H9 (cell line): Measurements from ENCODE around the gene ADI1. TPM values are rescaled to one million over a fixed set of nuclear protein-coding genes. Genes with fewer than 3 reads are reported as not detected.

Experiments used
- DNase-seq: peaks from one replicate; pipeline ENCODE4 v3.0.0-alpha.2; 2017
- H2AFZ ChIP-seq: one replicate; pipeline ENCODE4 v1.6.1; 2013; ENCODE audit warnings: mild to moderate bottlenecking, low read length, control low read depth, moderate library complexity
- H2AK5ac ChIP-seq: 2 replicates; pipeline ENCODE4 v1.6.1; 2013; ENCODE audit warnings: low read length, control low read depth, mixed read lengths; ENCODE audit not compliant: insufficient read length
- H2BK120ac ChIP-seq: one replicate; pipeline ENCODE4 v1.6.1; 2013; ENCODE audit warnings: low read depth, mild to moderate bottlenecking, low read length, control low read depth, inconsistent platforms; ENCODE audit not compliant: poor library complexity, severe bottlenecking
- H2BK12ac ChIP-seq: 2 replicates; pipeline ENCODE4 v1.6.1; 2013; ENCODE audit warnings: low read length, control low read depth, mixed read lengths, low read depth; ENCODE audit not compliant: insufficient read length
- H2BK15ac ChIP-seq: 2 replicates; pipeline ENCODE4 v1.6.1; 2013; ENCODE audit warnings: low read depth, low read length, control low read depth
- H2BK20ac ChIP-seq: one replicate; pipeline ENCODE4 v1.6.1; 2013; ENCODE audit warnings: low read depth, mild to moderate bottlenecking, low read length, control low read depth, inconsistent platforms; ENCODE audit not compliant: poor library complexity, severe bottlenecking
- H2BK5ac ChIP-seq: 2 replicates; pipeline ENCODE4 v1.6.1; 2013; ENCODE audit warnings: low read length, control low read depth, mixed read lengths; ENCODE audit not compliant: insufficient read length
- H3K14ac ChIP-seq: 2 replicates; pipeline ENCODE4 v1.6.1; 2013; ENCODE audit warnings: low read length, control low read depth; ENCODE audit not compliant: insufficient read depth
- H3K18ac ChIP-seq: 2 replicates; pipeline ENCODE4 v1.6.1; 2013; ENCODE audit warnings: low read depth, mild to moderate bottlenecking, mixed read lengths, low read length, control low read depth; ENCODE audit not compliant: insufficient read length
- H3K23ac ChIP-seq: 2 replicates; pipeline ENCODE4 v1.6.1; 2013; ENCODE audit warnings: low read length, control low read depth, mixed read lengths, low read depth; ENCODE audit not compliant: insufficient read length
- H3K23me2 ChIP-seq: 2 replicates; pipeline ENCODE4 v1.6.1; 2013; ENCODE audit warnings: low read depth, mild to moderate bottlenecking, mixed read lengths, low read length, control low read depth; ENCODE audit not compliant: insufficient read length, poor library complexity, severe bottlenecking
- H3K27ac ChIP-seq: 2 replicates; pipeline ENCODE4 v1.5.1; 2013; ENCODE audit warnings: low read length, control low read depth, mixed read lengths, low read depth; ENCODE audit not compliant: insufficient read length
- H3K27me3 ChIP-seq: 2 replicates; pipeline ENCODE4 v1.6.1; 2013; ENCODE audit warnings: low read length, control low read depth, inconsistent platforms; ENCODE audit not compliant: insufficient read depth
- H3K4ac ChIP-seq: 2 replicates; pipeline ENCODE4 v1.6.1; 2013; ENCODE audit warnings: low read depth, mild to moderate bottlenecking, control low read depth, inconsistent platforms, low read length, moderate library complexity
- H3K4me1 ChIP-seq: 2 replicates; pipeline ENCODE4 v1.6.1; 2013; ENCODE audit warnings: low read length, control low read depth, inconsistent platforms; ENCODE audit not compliant: insufficient read depth
- H3K4me2 ChIP-seq: 2 replicates; pipeline ENCODE4 v1.6.1; 2013; ENCODE audit warnings: low read length, control low read depth, mixed read lengths; ENCODE audit not compliant: insufficient read length, insufficient read depth
- H3K56ac ChIP-seq: 2 replicates; pipeline ENCODE4 v1.6.1; 2013; ENCODE audit warnings: low read depth, mild to moderate bottlenecking, mixed read lengths, low read length, control low read depth; ENCODE audit not compliant: insufficient read length
- H3K79me1 ChIP-seq: 2 replicates; pipeline ENCODE4 v1.6.1; 2013; ENCODE audit warnings: low read depth, mild to moderate bottlenecking, moderate library complexity, low read length, control low read depth, inconsistent platforms; ENCODE audit not compliant: insufficient read depth, poor library complexity, severe bottlenecking
- H3K79me2 ChIP-seq: 2 replicates; pipeline ENCODE4 v1.6.1; 2013; ENCODE audit warnings: low read length, control low read depth, inconsistent platforms; ENCODE audit not compliant: insufficient read depth
- H3K9ac ChIP-seq: 2 replicates; pipeline ENCODE4 v1.6.1; 2013; ENCODE audit warnings: low read length, control low read depth, mixed read lengths; ENCODE audit not compliant: insufficient read length; ENCODE audit errors: extremely low read depth
- H3K9me3 ChIP-seq: one replicate; pipeline ENCODE4 v1.6.1; 2013; ENCODE audit warnings: low read depth, low read length, inconsistent platforms; ENCODE audit not compliant: control insufficient read depth
- H3T11ph ChIP-seq: one replicate; pipeline ENCODE4 v1.6.1; 2013; ENCODE audit warnings: mild to moderate bottlenecking, low read length, control low read depth, inconsistent platforms
- H4K20me1 ChIP-seq: one replicate; pipeline ENCODE4 v1.6.1; 2013; ENCODE audit not compliant: control insufficient read depth, insufficient read length, insufficient read depth
- H4K5ac ChIP-seq: 2 replicates; pipeline ENCODE4 v1.6.1; 2013; ENCODE audit warnings: low read depth, mild to moderate bottlenecking, mixed read lengths, low read length, control low read depth; ENCODE audit not compliant: insufficient read length
- H4K8ac ChIP-seq: replicated peaks from 2 replicates; pipeline ENCODE4 v1.6.1; 2013; ENCODE audit warnings: low read length, control low read depth, mixed read lengths, low read depth; ENCODE audit not compliant: insufficient read length
- H4K91ac ChIP-seq: 2 replicates; pipeline ENCODE4 v1.6.1; 2013; ENCODE audit warnings: low read depth, mild to moderate bottlenecking, moderate library complexity, mixed read lengths, low read length, control low read depth; ENCODE audit not compliant: insufficient read length
- H3K27ac Mint-ChIP-seq, 3 experiments: 2 replicates in 2 of 3; 3 replicates in 1 of 3; pipeline ENCODE4 v1.8.0; 2020 to 2021; ENCODE audit warnings: mixed read lengths in 3 of 3, mild to moderate bottlenecking in 1 of 3, moderate library complexity in 1 of 3
- H3K27me3 Mint-ChIP-seq: 2 replicates; pipeline ENCODE4 v1.8.0; 2021; ENCODE audit warnings: low read depth, mild to moderate bottlenecking, moderate library complexity, mixed read lengths
- H3K36me3 Mint-ChIP-seq, 3 experiments: 2 replicates in 2 of 3; 3 replicates in 1 of 3; pipeline ENCODE4 v1.8.0; 2020 to 2021; ENCODE audit warnings: low read depth in 3 of 3, mixed read lengths in 3 of 3; ENCODE audit not compliant: insufficient read depth in 1 of 3
- H3K4me1 Mint-ChIP-seq, 2 experiments: 2 replicates each; pipeline ENCODE4 v1.8.0; 2020; ENCODE audit warnings: mixed read lengths in 2 of 2
- H3K4me3 Mint-ChIP-seq, 2 experiments: 2 replicates in 1 of 2; 3 replicates in 1 of 2; pipeline ENCODE4 v1.8.0; 2020 to 2021; ENCODE audit warnings: mild to moderate bottlenecking in 2 of 2, mixed read lengths in 2 of 2, moderate library complexity in 1 of 2
- H3K9me3 Mint-ChIP-seq, 2 experiments: 2 replicates in 1 of 2; 3 replicates in 1 of 2; pipeline ENCODE4 v1.8.0; 2020; ENCODE audit warnings: mild to moderate bottlenecking in 2 of 2, mixed read lengths in 2 of 2, moderate library complexity in 1 of 2
- WGBS: extraction: QIAGEN DNeasy Blood & Tissue Kit; methylation state at CpG from one replicate; pipeline ENCODE4 v1.1.7; 2013; ENCODE audit warnings: missing lambda C conversion rate, low lambda C conversion rate, mixed read lengths; ENCODE audit not compliant: insufficient read length; ENCODE audit errors: extremely low coverage; 5-methylcytosine and 5-hydroxymethylcytosine counted together
- total RNA-seq: library from RNA; stranded (reverse); gene quantifications from 2 replicates; pipeline ENCODE4 v1.2.1, GENCODE V29; 2021
- TF ChIP-seq, protein P1 (sequence below): fragments of 200-600 bp; sonication (generic); conservative IDR thresholded peaks from 3 replicates; pipeline ENCODE4 v1.8.0; 2021; ENCODE audit warnings: antibody characterized with exemption, mild to moderate bottlenecking

The ADI1 gene
- total RNA-seq, 1 experiment from 2014 or later, result 23.4 TPM

DNA sequence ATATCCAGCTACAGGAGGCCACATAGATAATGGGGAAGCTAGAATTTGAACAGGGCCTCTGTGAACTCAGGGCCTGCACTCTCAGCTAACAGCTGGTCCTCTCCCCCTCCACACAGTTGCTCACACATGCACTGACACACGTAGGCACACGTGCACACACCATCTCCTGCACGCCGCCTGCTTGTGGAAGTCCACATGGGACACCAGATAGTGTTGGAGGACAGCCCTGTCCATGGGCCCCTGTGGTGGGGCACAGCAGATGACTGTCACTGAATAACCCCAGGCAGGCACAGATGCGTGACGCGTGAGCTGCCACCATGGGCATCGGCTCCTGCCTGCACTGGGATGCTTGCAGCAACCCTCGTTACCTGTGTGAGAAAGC lies 52.9 kb downstream of the ADI1 start:
- no CpG with 5 or more reads among the region's 9 CpGs for WGBS
- H2BK12ac ChIP-seq, result no peak overlapping the region
- H2AK5ac ChIP-seq, result no peak overlapping the region
- no peaks in the 10 kb centered on the region for H3K79me2 ChIP-seq
- H2AFZ ChIP-seq, result no peak overlapping the region
- H2BK5ac ChIP-seq, result no peak overlapping the region
- H3K23ac ChIP-seq, result no peak overlapping the region
- no peak overlapping the region for H3K4me2 ChIP-seq
- no peaks in the 10 kb centered on the region for H4K20me1 ChIP-seq
- H3K4me3 Mint-ChIP-seq, result no peak overlapping the region
- no peaks in the 10 kb centered on the region for H3K9me3 ChIP-seq
- H3K23me2 ChIP-seq, result no peaks in the 10 kb centered on the region
- no peak overlapping the region for H3K27ac ChIP-seq
- no peak overlapping the region for H3K56ac ChIP-seq
- H3K79me1 ChIP-seq, result no peaks in the 10 kb centered on the region
- TF ChIP-seq, protein P1, sequence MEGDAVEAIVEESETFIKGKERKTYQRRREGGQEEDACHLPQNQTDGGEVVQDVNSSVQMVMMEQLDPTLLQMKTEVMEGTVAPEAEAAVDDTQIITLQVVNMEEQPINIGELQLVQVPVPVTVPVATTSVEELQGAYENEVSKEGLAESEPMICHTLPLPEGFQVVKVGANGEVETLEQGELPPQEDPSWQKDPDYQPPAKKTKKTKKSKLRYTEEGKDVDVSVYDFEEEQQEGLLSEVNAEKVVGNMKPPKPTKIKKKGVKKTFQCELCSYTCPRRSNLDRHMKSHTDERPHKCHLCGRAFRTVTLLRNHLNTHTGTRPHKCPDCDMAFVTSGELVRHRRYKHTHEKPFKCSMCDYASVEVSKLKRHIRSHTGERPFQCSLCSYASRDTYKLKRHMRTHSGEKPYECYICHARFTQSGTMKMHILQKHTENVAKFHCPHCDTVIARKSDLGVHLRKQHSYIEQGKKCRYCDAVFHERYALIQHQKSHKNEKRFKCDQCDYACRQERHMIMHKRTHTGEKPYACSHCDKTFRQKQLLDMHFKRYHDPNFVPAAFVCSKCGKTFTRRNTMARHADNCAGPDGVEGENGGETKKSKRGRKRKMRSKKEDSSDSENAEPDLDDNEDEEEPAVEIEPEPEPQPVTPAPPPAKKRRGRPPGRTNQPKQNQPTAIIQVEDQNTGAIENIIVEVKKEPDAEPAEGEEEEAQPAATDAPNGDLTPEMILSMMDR, result no peak
- H3K9me3 Mint-ChIP-seq, result no peaks in the 10 kb centered on the region
- H3K4me1 Mint-ChIP-seq, result peaks cover 12 to 19% of the 10 kb centered on the region in 2 experiments
- no peak overlapping the region for H3K14ac ChIP-seq
- no peak overlapping the region for H2BK20ac ChIP-seq
- no peak overlapping the region for H2BK15ac ChIP-seq
- no peaks in the 10 kb centered on the region for H3K4me1 ChIP-seq
- no peak overlapping the region for H3T11ph ChIP-seq
- peaks cover 19 to 41% (median 20%) of the 10 kb centered on the region in 3 experiments; a peak in 6 of 7 replicates for H3K36me3 Mint-ChIP-seq
- no peak overlapping the region for H3K18ac ChIP-seq
- no peak overlapping the region for H2BK120ac ChIP-seq
- no peak overlapping the region for H4K5ac ChIP-seq
- H4K8ac ChIP-seq, result no peak overlapping the region
- no peak overlapping the region for H4K91ac ChIP-seq
- H3K27me3 ChIP-seq, result no peaks in the 10 kb centered on the region
- H3K27me3 Mint-ChIP-seq, result no peaks in the 10 kb centered on the region
- H3K27ac Mint-ChIP-seq, result 0 out of 7 replicates have a peak overlapping the region, but pooled peaks of 1 of the 3 experiments have one; percentile 11
- H3K4ac ChIP-seq, result no peak overlapping the region
- no peak for DNase-seq
- H3K9ac ChIP-seq, result no peak overlapping the region
